K562 (cell line): ENCODE data around the gene KRTCAP2. TPM values are rescaled to one million over a fixed set of nuclear protein-coding genes. Genes with fewer than 3 reads are reported as not detected.

ENCODE experiments used
- BRD4 ChIP-seq: fragments of 200-600 bp; sonication (generic); IDR thresholded peaks from 2 replicates; pipeline ENCODE4 v1.6.1; 2017; ENCODE audit warnings: inconsistent platforms
- KAT7 ChIP-seq: sonication (generic); formaldehyde crosslinking; IDR thresholded peaks from 2 replicates; pipeline ENCODE4 v1.8.0; 2022; ENCODE audit warnings: missing genetic modification reagents, mild to moderate bottlenecking, borderline replicate concordance
- PRDM10 ChIP-seq: fragments of 450-650 bp; IDR thresholded peaks from 2 replicates; pipeline ENCODE4 v1.6.1; 2018; ENCODE audit not compliant: partially characterized antibody
- THAP7 ChIP-seq: fragments of 250-450 bp; sonication (Bioruptor Pico); IDR thresholded peaks from 2 replicates; pipeline ENCODE4 v1.5.0; 2021
- TRIM25 ChIP-seq: fragments of 450-650 bp; IDR thresholded peaks from 2 replicates; pipeline ENCODE4 v1.7.0; 2016; ENCODE audit warnings: borderline replicate concordance
- XRCC5 ChIP-seq: fragments of 200-400 bp; formaldehyde crosslinking; IDR thresholded peaks from 2 replicates; pipeline ENCODE4 v1.6.1; 2017; ENCODE audit warnings: low read depth, mild to moderate bottlenecking, low read length
- YY1 ChIP-seq, 3 experiments: IDR thresholded peaks; 2 replicates each; pipeline ENCODE4 v1.6.1; 2011; ENCODE audit warnings: low read length in 2 of 3, mild to moderate bottlenecking in 2 of 3, moderate library complexity in 2 of 3, borderline replicate concordance in 1 of 3, control low read depth in 1 of 3, low read depth in 1 of 3; ENCODE audit not compliant: insufficient read depth in 3 of 3, insufficient replicate concordance in 2 of 3, control insufficient read depth in 1 of 3, insufficient read length in 1 of 3; ENCODE audit errors: extremely low read depth in 1 of 3
- ZNF318 ChIP-seq, 2 experiments: fragments of 450-650 bp; IDR thresholded peaks; 2 replicates each; pipeline ENCODE4 v1.6.1; 2016; ENCODE audit warnings: mild to moderate bottlenecking in 2 of 2, borderline replicate concordance in 1 of 2, low read depth in 1 of 2, moderate library complexity in 1 of 2
- ZNF766 ChIP-seq: fragments of 200-800 bp; sonication (Bioruptor generic); conservative IDR thresholded peaks from 2 replicates; pipeline ENCODE4 v1.6.1; 2016; ENCODE audit warnings: missing genetic modification characterization, missing compliant biosample characterization
- polyA plus RNA-seq, 8 experiments: library from polyadenylated mRNA; depleted of rRNA in 4 of 8; stranded (reverse) in 5 of 8; unstranded in 3 of 8; fragments of >200 nt; fragmentation: Nextera tagmentation in 2 of 8; fragmentation: Illumina TruSeq in 1 of 8; extraction: Ambion mirVana in 2 of 8; extraction: Trizol in 1 of 8; gene quantifications; 2 replicates each; pipeline versions ENCODE4 v1.2.1 to v1.2.3, GENCODE V29; 2011 to 2014; ENCODE audit warnings: inconsistent platforms in 1 of 8, missing spikeins in 1 of 8
- total RNA-seq, 7 experiments: library from RNA; depleted of rRNA in 6 of 7; stranded (reverse); fragments of >200 nt in 6 of 7; fragmentation: Illumina TruSeq in 2 of 7; extraction: Trizol in 2 of 7; gene quantifications; 2 replicates each; pipeline versions ENCODE4 v1.2.1 to v1.2.3, GENCODE V29; 2011 to 2021; ENCODE audit warnings: low replicate concordance in 1 of 7

KRTCAP2 gene
- total and polyA plus RNA-seq, 9 of the 15 experiments (the other 6 are each of a cell fraction or from before 2014, with no cell fraction given): 126 to 436 (median 244) TPM

- TF ChIP-seq ZNF318 (IDR thresholded peaks at IDR 0.05; ENCODE audit: borderline replicate concordance in 1 of 2, low read depth in 1 of 2): 0 out of 4 replicates have a peak, but pooled peaks of 1 of the 2 experiments have one; percentile 27
- TF ChIP-seq YY1 (IDR thresholded peaks at IDR 0.05; ENCODE audit: borderline replicate concordance in 1 of 3, control insufficient read depth in 1 of 3, extremely low read depth in 1 of 3, insufficient read depth in 3 of 3, insufficient read length in 1 of 3, insufficient replicate concordance in 2 of 3, low read depth in 1 of 3, low read length in 2 of 3): peak in 2 of 3 experiments; percentile 51 to 60
- TF ChIP-seq TRIM25: peak; percentile 82; the same call in 1 of the 2 replicates
- peak; percentile 27; the same call in 1 of the 2 replicates for TF ChIP-seq THAP7 (CRISPR knock-in tag)
- TF ChIP-seq BRD4: 0 out of 2 replicates have a peak, but pooled peaks have one; percentile 42
- peak; percentile 61; the same call in 1 of the 2 replicates for TF ChIP-seq KAT7 (CRISPR knock-in tag)
- 0 out of 2 replicates have a peak, but pooled peaks have one; percentile 84 for TF ChIP-seq XRCC5
- peak; percentile 86 for TF ChIP-seq PRDM10
- TF ChIP-seq ZNF766: peak; percentile 65; the same call in 1 of the 2 replicates
These were observed 33.0 kb downstream of the KRTCAP2 start, which contains the start of gene DPM3 (continued) for GRCh38 chr1:155139895-155140629.
